Suppressor macrophage treated with lipopolysaccharide for 1 hour (primary cell): ENCODE data around the gene GALNT18.

Source experiments
- DNase-seq, 3 donors: peaks; one replicate each; pipeline ENCODE4 v3.0.0-alpha.2; 2020 to 2022

GALNT18 gene

GRCh38 chr11:11338304-11338703, 283.5 kb downstream of the GALNT18 start:
- no peak for DNase-seq

- DNase-seq = no peak
Observed at GRCh38 chr11:11336664-11337063, 285.1 kb downstream of the GALNT18 start.

GRCh38 chr11:11335043-11335442, 286.8 kb downstream of the GALNT18 start:
- DNase-seq = no peak

DNA sequence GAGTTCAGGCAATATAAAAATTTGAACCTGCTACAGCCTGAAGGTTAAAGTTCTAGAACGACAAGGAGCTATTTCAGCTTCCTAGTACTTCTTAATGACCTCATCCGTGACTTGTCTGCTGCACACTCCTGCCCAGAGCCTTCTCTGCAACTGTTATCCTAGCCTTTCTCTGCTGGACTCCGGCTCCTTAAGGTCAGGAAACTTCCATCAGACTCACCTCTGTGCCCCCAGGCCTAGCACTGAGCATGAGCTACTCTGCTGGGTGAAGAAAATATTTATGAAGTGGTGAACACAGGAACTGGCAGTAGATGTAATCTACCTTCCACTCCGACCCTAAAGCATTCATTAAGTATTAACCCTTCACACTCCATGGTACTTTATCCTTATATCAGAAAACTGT, 287.2 kb downstream of the GALNT18 start:
- DNase-seq = no peak

- DNase-seq = no peak
Observed at GRCh38 chr11:11332141-11332710, 289.6 kb downstream of the GALNT18 start.

- no peak for DNase-seq
Observed at GRCh38 chr11:11329062-11329806, 292.6 kb downstream of the GALNT18 start.

GRCh38 chr11:11324090-11324489, 297.7 kb downstream of the GALNT18 start:
- DNase-seq = no peak

DNA sequence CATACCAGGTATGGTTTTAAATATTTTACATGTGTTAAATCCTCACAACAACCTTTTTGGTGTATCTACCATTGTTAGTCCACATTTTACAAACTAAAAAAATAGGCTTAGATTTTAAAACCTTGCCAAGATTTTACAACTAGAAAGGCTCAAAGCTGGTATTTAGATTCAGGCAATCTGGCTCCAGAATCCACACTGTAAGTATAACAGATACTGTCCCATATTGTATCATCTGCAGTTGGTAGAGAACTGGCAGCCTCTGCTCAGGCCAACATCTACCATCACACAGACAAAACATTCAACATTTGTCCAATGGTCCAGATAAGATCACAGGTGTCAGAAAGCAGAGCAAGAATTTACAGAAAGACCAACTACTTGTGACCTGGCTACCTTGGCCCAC, 299.7 kb downstream of the GALNT18 start:
- no peak for DNase-seq

DNA sequence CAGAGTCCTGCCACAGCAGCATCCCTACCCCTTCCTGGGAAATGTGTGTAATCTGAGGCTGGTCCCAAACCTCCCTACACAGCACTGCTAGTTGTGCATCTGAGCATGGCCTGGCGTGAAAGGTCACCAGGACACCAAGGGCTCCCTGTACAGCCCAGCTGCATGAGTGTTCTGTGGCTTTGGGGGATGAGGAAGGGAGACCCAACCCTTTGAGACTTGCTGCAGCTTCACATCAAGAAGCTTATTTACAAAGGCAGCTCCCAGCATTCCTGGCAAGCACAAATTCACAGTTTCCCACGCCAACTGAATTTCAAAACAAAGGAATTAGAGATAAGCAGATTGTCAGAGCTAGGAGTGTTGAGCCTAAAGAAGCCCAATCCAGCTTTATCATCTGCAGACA, 301.0 kb downstream of the GALNT18 start:
- no peak for DNase-seq

DNA sequence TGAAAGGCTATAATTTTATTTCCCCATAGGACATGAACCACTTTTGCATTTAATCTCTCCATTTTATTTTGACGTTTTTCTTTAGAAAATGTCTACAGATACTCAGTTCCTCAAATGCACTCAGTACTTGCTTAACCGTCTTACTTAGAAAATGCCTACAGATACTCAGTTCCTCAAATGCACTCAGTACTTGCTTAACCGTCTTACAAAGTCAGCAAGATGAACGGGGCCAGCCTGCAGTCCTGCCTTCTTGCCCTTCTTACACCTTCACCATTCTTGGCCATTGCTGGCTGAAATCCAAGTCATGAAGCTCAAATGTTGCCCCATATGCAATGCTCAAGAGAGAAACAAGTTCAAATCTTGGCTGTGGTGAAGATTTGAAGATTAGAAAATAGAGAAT, 302.8 kb downstream of the GALNT18 start:
- DNase-seq = peak; percentile 62 to 85 (median 82)

- DNase-seq = peak; percentile 12 to 59 (median 44)
Observed at GRCh38 chr11:11318461-11318860, 303.3 kb downstream of the GALNT18 start.

DNA sequence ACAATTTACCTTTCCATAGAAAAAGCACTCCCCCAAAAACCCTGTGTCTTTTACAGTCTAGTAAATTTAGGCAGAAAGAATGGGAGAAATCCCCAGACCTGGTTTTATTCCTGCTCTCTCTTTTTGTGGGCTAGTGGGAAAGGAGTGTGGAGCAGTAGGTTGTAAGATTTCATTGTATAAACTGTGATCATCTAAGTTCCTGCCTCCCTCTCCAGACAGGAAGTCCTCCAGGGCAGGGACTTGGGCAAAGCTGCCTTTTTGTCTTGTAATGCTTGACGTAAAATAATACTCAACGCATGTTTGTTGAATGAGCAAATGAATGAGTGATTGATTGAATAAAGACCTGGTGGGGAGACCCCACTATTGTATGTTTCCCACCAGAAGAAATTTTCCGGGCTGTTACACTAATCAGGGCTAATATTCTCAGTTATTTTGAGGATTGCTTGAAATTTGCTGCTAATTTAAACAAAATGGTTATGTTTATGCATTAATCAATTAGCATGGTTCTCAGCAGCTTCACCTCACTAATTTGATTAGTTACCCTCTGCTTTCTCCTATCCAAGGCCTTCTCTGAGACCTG, 305.1 kb downstream of the GALNT18 start:
- DNase-seq = no peak

DNA sequence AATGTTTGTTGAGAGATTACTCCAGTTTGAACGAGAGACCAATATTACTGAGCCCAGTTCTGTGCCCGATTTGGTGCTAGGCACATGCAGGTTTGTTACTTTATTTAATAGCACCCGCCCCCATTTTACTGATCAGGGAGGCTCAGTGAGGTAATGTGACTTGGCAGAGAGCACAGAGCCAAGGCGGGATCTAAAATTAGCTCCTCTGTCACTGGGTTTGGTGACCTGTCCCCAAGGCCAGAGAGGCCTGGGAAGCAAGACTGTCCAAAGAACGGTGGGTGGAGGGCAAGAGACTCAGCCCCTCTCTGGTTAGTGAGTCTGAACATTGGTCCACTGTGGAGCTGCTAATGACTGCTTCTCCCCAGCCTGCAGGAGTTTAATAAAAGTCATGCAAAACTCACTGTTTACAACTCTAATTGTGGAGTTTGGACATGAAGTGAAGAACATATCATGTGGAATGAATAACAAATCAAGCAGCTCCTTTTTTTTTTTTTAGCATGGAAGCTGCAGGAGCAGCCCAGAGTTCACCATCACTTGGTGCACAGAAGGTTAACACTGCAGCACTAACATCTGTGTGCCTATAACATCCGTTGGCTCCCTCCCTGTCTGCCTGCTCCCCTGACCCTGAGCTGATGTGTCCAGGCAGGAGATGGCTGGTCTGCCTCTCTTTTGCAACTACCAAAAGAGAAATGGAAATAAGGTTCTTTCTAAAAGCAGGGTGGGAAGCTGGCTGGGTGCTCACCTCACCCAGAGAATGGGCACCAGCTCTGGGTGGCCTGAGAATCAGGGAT, 307.7 kb downstream of the GALNT18 start:
- DNase-seq = peak in 1 of 3 donors; percentile 3

DNA sequence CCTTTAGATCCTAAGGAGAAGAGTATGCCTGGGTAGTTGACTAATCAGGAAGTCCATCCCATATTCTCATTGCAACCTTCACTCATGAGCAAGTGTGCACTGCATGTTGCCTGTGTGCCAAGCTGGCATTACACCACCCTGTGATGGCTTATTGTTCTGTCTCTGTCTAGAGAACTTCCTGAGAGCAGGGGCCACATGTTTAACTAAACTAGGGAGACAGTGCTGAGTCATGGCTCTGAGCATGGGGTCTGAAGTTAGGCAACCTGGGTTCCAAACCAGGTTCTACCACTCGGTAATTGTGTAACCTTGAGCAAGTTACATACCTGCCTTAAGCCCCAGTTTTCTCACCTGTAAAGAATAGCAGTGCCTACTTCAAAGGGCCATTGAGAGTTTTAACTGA, 308.4 kb downstream of the GALNT18 start:
- DNase-seq = peak; percentile 12 to 62 (median 42)

DNA sequence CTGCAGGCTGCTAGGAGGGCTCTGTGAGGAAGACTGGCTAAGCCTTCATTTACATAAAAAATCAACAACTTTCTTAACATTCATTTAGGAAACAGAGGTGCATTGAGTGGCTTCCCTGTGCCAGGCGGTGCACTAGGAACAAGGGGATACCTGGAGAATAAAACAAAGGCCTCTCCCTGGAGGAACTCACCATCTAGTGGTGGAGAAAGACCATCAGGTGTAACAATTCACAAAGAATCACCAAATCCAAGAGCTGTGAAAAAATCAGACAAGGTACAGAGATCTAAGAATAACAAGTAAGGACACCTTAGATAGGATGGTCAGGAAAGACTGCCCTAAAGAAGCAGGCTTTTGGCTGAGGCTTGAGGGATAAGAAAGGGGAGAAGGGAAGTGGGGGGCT, 309.1 kb downstream of the GALNT18 start:
- DNase-seq = no peak

GRCh38 chr11:11311169-11311568, 310.6 kb downstream of the GALNT18 start:
- peak; percentile 13 to 77 (median 29) for DNase-seq

GRCh38 chr11:11309906-11310305, 311.9 kb downstream of the GALNT18 start:
- DNase-seq = peak in 1 of 3 donors; percentile 17

GRCh38 chr11:11308249-11308648, 313.6 kb downstream of the GALNT18 start:
- DNase-seq = no peak

- DNase-seq = no peak
Observed at GRCh38 chr11:11306855-11307254, 314.9 kb downstream of the GALNT18 start.

- DNase-seq = no peak
Observed at GRCh38 chr11:11304550-11304949, 317.3 kb downstream of the GALNT18 start.

DNA sequence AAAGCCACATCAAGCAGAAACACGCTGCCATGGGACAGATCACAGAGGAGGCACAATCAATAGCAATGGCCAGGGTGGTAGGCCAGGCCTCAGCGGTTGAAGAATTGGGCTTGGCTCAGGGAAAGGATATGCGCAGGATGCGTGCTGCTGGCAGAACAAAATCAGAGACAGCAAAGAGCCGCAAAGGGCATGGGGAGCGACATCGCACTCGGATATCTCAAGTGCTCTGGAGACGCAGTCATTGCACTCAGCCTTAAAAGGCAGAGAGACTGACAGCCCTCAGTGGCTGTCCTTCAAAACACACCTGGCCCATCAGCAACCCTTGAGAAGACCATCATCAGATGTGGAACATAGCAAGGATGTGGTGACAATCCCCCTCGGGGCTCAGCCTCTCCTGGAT, 319.2 kb downstream of the GALNT18 start:
- DNase-seq = no peak

DNA sequence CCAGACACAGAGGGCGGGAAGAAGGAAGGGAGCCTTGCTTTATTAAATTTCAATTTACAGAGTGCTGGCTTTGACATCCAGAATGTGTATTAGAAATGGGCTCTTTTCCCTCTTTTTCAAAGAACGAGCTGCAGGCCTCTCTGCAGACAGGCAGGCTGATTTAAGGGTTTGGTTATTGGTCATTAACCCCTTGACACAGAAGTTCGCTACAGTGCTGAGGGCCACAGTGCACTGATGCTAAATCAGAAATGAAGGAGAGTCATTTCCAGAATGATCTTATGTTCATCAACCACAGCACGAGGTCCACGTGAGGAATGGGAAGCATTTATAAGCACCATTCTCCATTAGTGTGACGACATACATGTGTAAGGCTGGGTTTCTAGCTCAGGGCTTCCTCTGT, 320.6 kb downstream of the GALNT18 start:
- DNase-seq = no peak

DNA sequence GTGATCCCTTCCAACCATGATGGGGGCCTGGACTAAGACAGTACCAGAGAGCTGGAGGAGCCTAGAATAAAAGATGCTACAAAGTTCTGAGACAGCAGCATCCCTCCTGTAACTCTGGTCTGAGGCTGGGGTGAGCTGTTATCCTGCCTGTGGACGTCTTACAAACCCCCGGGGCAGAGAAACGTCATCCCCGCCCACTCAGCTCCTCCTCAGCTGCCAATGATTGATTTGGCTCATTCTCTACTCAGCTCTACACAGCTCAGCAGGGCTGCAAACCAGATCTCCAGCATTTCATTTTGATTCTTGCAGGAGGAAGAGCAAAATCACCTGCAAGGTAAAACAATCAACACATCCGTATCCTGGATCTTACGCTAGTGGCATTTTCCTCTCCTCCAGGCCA, 324.2 kb downstream of the GALNT18 start:
- DNase-seq = no peak

DNA sequence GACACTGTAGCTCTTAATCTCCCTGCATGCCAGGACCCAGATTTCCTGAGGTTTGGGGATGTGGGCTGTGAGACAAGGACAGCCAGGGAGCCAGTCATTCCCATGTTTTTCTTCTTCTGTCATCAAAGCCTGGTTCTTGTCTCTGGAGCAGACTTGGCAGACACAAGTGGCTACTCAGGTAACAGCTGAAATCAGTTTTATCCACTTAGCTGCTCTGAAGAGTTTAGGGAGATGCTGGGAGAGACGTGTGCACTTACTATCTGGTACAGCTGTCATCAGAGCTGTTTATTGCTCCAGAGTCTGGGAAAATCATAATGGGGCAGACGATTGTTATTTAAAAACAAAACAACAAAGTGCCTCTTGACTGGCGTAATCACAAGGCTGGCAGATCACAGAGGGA, 325.4 kb downstream of the GALNT18 start:
- no peak for DNase-seq
